ENCODE data around the gene UPP1.

UPP1 gene

DNA sequence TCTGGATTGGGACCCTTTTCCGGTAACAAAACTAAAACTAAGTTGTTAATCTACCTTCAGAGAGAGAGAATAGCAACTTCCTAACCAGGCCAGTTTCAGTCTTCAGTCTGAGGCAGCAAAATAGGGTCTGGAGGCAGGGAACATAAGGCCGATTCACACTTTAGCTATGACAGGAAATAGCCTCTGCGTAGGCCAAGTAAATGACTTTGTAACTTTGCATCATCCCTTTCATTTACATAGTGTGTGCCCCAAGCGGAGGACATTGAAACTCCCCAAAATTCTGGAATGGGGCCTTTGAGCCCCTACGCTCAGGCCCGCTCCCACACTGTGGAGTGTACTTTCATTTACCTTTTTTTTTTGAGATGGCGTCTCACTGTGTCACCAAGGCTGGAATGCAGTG, 1.7 kb upstream of the UPP1 start:
- DNase-seq: no peak

GRCh38 chr7:48088559-48089045, 463 bp upstream of the UPP1 start:
- DNase-seq: no peak

GRCh38 chr7:48090095-48090805, 1.2 kb downstream of the UPP1 start:
- DNase-seq: no peak

DNA sequence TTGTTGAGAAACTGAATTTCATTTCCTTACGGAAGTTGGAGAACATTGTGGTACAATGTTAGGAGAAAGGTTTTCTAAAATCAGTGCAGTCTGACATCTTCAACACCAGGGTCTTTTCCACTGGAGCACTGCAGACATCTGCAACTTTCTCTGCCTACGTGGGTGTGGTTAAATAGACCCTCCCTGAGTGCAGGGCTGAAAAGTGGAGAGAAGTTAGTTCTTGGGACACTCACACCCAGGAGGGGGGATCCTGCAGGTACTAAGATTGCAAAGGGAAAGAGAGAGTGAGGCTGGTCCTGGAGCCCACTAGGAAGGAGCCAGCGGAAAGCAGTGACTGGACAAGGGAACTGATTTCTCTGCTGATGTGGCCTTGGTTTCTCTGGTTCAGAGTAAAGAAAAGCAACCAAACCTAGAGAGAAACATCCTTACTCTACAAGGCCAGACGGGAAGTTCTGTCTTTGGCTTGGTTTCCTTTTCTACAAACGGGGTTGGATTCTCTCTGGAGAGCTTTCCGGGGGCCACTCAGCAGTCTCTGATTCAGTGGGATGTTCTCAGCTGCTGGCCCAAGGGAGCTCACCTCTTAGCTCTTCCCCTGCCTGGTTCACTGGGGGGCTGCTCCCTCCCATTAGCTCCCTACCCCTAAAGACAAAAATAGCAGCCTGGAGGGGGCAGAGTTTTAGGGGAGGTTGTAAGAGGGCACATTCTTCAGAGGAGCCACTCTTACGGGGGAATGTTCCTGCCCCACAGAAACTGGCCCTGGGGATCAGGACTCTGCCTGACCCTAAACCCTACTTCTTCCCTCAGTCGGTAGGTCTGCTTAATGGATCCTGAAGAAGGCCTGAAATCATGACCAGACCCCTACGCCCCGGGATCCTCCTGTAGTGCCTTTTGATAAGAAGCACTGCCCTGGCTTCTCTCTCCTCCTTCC, 2.7 kb downstream of the UPP1 start:
- no peak for DNase-seq

DNA sequence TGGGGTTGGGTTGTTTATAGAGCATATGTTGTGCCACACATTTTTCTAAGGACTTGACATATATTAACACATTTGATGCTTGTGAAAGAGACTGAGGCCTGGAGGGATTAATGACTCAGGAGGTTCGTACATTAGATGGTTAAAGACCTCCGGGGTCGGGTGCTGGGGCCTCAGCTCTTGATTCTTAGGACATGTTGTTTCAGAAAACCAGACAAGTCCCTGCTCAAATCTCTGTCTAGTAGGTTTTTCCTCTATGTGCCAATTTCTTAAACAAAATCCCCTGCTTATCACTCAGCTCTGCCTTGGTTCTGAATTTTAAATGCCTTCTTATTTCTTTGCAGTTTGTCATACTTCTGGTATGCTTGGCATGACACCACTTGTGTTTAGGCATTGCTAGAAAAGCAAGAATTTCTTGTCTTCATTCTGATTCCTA, 5.8 kb downstream of the UPP1 start:
- no peak for DNase-seq

DNA sequence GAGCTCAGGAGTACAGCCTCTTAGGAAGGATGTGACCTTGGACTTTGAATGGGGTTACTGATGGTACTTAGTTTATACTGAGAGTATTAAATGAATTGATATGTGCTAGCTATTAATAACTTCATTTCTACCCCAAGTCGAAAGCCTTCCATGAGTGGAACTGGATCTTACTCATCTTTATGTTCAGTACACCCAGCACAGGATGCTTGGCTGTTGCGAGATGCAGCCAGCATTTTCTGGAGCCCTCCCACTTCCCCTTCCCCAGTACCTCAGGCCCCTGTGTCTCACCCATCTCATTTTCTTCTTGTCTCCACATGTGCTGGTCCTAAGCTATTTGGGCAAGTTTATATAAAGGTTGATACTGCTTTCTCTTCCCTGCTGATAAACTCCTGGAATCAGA, 7.2 kb downstream of the UPP1 start:
- no peak for DNase-seq

- no peak for DNase-seq
Measured at GRCh38 chr7:48097521-48098231, 8.6 kb downstream of the UPP1 start.

DNA sequence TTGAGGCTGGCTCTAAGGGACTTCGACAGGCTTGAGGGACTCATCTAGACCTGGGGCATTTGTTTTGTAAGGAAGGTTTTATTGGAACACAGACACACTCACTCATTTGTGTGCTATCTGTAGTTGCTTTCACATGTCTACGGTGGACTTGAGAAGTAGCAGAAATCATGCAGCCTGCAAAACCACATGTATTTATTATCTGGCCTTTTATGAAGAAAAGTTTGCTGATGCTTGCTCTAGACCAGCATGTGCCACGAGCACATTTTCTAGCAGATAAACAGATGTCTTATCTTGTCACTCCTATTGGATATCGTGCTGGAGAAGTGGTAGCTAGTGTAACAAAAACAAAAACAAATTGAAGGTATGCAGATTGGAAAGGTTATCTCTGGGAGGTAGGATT, 9.8 kb downstream of the UPP1 start:
- DNase-seq: no peak

- DNase-seq: no peak
Measured at GRCh38 chr7:48099781-48100180, 10.7 kb downstream of the UPP1 start.

GRCh38 chr7:48101352-48101751, 12.3 kb downstream of the UPP1 start:
- no peak for DNase-seq

DNA sequence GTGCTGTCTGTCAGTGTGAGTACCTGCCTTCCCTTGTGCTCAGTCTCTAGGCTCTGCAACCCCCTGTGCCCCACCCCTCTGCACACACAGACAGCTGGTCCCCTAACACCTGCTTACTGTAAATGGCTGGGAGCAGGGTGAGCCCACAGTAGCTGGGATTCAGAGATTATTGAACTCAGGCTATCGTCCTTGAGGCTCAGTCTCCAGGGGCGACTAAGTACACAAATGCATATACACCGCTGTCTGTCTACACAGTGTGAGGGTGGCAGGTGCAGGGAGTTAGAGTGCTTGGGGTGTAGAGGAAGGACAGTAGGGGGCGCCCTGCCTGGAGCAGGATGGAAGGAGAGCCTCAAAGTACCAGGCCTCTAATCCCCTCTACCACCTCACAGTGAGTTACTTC, 12.9 kb downstream of the UPP1 start:
- DNase-seq: no peak

DNA sequence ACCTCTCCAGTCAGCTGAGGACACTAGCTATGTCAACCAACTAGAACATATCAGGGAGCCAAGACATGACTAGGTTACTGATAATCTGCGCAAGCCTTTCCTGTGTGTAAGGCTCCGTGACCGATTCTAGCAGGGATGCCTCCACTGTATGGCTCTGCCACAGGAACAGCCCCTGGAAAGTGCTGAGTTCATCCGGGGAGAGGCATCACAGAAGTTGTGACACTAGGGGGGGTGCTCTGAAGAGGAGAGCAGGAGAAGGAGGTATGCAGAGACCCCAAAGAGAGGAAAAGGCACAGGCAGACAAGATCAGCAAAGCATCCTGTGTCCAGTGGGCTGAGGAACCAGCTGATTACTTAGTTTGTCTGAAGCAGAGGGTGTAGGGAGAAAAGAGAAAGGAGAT, 13.5 kb downstream of the UPP1 start:
- DNase-seq: no peak

DNA sequence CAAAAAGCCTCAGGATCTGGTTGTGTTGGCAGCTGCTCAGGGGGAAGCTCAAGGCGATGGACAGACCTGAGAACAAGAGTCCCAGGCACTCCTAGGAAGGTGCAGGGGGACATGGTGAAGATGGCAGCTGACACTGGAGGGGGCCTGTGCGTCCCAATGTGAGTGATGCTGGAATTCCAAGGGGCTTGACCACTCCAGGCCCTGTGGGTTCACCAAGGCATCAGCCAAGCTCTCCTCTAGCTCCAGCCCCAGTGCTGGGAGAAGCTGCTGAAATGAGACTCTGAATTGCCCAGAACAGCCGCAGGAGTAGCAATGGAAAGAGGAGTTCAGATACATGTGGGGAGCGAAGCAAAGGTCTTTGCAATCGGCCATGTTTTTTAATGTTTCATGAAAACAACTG, 16.0 kb downstream of the UPP1 start:
- no peak for DNase-seq

DNA sequence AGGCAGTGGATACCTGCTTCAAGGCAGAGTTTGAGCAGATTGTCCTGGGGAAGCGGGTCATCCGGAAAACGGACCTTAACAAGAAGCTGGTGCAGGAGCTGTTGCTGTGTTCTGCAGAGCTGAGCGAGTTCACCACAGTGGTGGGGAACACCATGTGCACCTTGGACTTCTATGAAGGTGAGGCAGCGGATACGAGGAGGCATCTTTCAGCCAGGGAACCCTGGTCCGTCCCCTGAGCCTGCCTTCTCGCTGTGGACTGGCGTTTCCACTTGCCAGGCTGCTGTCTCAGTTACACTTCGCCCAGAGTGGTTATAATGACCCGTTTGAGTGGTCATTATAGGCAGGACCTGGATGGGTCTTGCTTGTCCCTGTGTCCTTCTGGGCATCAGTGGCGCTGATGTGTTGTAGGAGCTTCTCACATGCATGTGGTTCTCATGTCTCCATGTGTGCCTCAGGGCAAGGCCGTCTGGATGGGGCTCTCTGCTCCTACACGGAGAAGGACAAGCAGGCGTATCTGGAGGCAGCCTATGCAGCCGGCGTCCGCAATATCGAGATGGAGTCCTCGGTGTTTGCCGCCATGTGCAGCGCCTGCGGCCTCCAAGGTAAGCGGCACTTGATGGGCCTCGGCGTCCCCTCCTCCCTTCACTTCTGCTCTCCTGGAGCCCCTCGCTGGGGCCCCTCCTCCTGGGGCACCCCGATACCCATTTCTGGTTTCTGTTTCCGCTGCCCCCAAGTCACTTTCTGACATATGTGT, 18.0 kb downstream of the UPP1 start:
- no peak for DNase-seq

DNA sequence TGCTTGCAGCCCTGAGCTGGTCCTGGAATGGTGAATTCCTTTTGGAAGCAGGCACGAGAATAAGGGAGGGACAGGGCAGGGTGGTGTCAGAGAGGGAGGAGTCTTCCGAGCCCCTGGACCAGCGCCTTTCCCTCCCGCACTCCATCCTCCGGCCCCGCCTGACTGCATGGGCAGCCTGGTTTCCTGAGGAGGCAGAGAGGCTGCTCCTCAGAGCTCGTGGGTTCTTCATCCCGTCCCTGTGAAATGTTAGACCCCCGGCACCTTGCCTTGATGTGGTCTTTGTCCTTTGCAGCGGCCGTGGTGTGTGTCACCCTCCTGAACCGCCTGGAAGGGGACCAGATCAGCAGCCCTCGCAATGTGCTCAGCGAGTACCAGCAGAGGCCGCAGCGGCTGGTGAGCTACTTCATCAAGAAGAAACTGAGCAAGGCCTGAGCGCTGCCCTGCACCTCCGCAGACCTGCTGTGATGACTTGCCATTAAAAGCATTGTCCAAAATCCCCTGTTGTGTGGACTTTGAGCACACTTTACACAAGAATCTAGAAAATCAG, 18.9 kb downstream of the UPP1 start:
- no peak for DNase-seq

DNA sequence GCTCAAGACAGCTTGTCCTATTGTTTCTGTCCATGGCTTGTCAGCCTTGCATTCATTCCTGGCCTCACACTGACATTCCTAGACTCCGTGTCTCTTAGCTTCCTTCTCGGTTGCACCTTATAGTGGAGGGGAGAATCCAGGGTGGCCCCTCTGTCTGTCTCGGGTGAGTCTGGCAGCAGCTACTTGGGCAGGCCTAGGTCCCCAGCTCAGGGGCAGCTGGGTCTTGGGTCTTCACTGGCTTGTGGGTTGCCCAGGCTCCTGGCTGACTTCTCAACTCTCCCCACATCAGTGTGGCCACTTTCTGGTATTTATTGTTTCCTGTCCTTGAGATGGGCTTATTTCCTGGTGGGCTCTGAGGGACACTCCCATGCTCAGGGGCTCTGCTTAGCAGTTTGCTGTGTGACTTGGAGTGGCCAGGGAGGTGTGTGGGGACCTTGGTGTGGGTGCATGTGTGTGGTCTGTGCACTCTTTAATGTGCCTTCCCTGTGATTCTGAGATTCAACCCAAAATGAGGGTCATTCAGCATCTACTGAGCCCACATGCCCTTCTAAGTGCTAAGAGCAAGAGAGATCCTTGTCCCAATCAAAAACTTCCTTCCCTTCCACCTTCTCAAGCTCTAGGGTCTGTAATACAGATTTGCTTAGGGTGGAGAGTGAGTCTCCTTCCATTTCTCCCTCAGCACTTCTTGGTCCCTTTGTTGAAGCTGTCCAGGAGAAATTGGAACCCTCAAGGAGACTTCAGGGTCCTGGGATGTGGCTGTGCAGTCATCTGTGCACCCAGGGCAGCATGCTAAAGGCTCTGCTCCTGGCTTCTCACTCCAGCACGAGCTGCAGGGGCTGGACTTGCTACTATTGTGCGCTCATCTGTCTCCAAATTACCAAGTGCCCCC, 20.1 kb downstream of the UPP1 start:
- no peak for DNase-seq

- DNase-seq: no peak
Measured at GRCh38 chr7:48109848-48110663, 21.0 kb downstream of the UPP1 start.

DNA sequence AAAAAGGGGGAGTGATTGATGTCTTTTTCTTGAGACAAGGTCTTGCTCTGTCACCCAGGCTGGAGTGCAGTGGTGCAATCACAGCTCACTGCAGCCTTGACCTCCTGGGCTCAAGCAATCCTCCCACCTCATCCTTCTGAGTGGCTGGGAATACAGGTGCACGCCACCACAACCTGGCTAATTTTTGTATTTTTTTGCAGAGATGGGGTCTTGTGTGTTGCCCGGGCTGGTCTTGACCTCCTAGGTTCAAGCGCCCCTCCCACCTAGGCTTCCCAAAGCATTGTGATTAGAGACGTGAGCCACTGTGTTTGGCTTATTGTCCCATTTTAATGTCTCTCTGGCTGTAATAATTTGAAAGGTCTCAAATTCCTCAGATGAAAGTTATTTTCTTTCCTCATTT, 21.8 kb downstream of the UPP1 start:
- no peak for DNase-seq

- DNase-seq: no peak
Measured at GRCh38 chr7:48111596-48111995, 22.5 kb downstream of the UPP1 start.

GRCh38 chr7:48112401-48113165, 23.5 kb downstream of the UPP1 start:
- DNase-seq: no peak
